Transverse colon (tissue), 4 donors: ENCODE results near the gene ORC2. TPM values are rescaled to one million over a fixed set of nuclear protein-coding genes. Genes with fewer than 3 reads are reported as not detected.

ENCODE experiments used
- DNase-seq: peaks from one replicate; pipeline ENCODE4 v3.0.0-alpha.2; 2019
- H3K27ac ChIP-seq, 4 donors: fragments of 200-600 bp; sonication (generic); 2 replicates each; pipeline ENCODE4 v1.5.1; 2016 to 2018; ENCODE audit warnings: inconsistent platforms in 4 of 4
- H3K27me3 ChIP-seq: fragments of 200-600 bp; sonication (generic); 2 replicates; pipeline ENCODE4 v1.5.1; 2017; ENCODE audit warnings: inconsistent platforms
- H3K36me3 ChIP-seq, 4 donors: fragments of 200-600 bp; sonication (generic); 2 replicates each; pipeline ENCODE4 v1.5.1; 2017 to 2019; ENCODE audit warnings: inconsistent platforms in 4 of 4
- H3K4me1 ChIP-seq, 4 donors: fragments of 200-600 bp; sonication (generic); 2 replicates each; pipeline ENCODE4 v1.5.1; 2017 to 2020; ENCODE audit warnings: inconsistent platforms in 4 of 4
- H3K4me3 ChIP-seq, 4 donors: fragments of 200-600 bp; sonication (generic); 1 replicate in 1 of 4; 2 replicates in 3 of 4; pipeline versions ENCODE4 v1.5.1 to v1.6.1; 2017 to 2019; ENCODE audit warnings: inconsistent platforms in 4 of 4
- H3K9me3 ChIP-seq, 2 donors: fragments of 200-600 bp; sonication (generic); 2 replicates each; pipeline ENCODE4 v1.5.1; 2017 to 2019; ENCODE audit warnings: inconsistent platforms in 2 of 2
- CTCF ChIP-seq, 5 experiments: fragments of 200-600 bp in 3 of 5; fragments of 450-650 bp in 2 of 5; sonication (generic) in 3 of 5; IDR thresholded peaks; 1 replicate in 2 of 5; 2 replicates in 3 of 5; pipeline ENCODE4 v1.5.1; 2016 to 2017; ENCODE audit warnings: antibody characterized with exemption in 5 of 5, inconsistent platforms in 3 of 5, mild to moderate bottlenecking in 2 of 5, moderate library complexity in 1 of 5
- EP300 ChIP-seq: sonication (generic); formaldehyde crosslinking; IDR thresholded peaks from one replicate; pipeline ENCODE4 v1.6.1; 2017; ENCODE audit warnings: antibody characterized with exemption, low read depth
- POLR2A ChIP-seq: fragments of 450-650 bp; IDR thresholded peaks from one replicate; pipeline ENCODE4 v1.6.1; 2016; ENCODE audit warnings: antibody characterized with exemption, mild to moderate bottlenecking, moderate library complexity
- POLR2AphosphoS5 ChIP-seq, 3 donors: sonication (generic); formaldehyde crosslinking; IDR thresholded peaks; one replicate each; pipeline ENCODE4 v1.6.1; 2016; ENCODE audit warnings: antibody characterized with exemption in 3 of 3
- WGBS, 2 donors: methylation state at CpG; one replicate each; pipeline ENCODE4 v1.1.5; 2018; ENCODE audit warnings: low coverage in 1 of 2; 5-methylcytosine and 5-hydroxymethylcytosine counted together
- in situ Hi-C, 4 donors: fragments of 200-750 bp; cut with MboI; loops; one replicate each; pipeline versions ENCODE4 v1.15.0 to v1.15.1; 2017; ENCODE audit warnings: low sequenced_read_pairs in 3 of 4, low pct_ligation_motif_present in 1 of 4, low pct_unique_long_range_greater_than_20kb in 1 of 4
- intact Hi-C: fragments of 100-400 bp; cut with DNase I; formaldehyde crosslinking; loops from one replicate; pipeline ENCODE4 v1.15.1; 2023; ENCODE audit warnings: low total_unique reads
- total RNA-seq, 4 donors: library from RNA; depleted of rRNA; stranded (reverse); fragments of >200 nt; gene quantifications; one replicate each; pipeline ENCODE4 v1.1.0, GENCODE V29; 2016

ORC2 gene
- total RNA-seq, 4 donors from 2014 or later: 15.1 to 30.5 (median 20.8) TPM

GRCh38 chr2:200961674-200962073 is 1.8 kb downstream of the ORC2 start:
- 42 to 44% methylated on average over 2 of the region's 2 CpGs for WGBS, 2 donors
- Histone ChIP-seq H3K27ac (no peak overlapping the region), H3K36me3 (peaks cover 0 to 13% (median 4%) of the 10 kb centered on the region in 4 donors), H3K4me3 (no peak overlapping the region), H3K9me3 (no peaks in the 10 kb centered on the region), H3K27me3 (no peaks in the 10 kb centered on the region), H3K4me1 (peaks cover 14 to 47% (median 26%) of the 10 kb centered on the region in 4 donors)
- DNase-seq: no peak
- intact Hi-C loops: no loop called here
- in situ Hi-C loops: loop anchor here in 2 of 4 donors (25.0 kb wide), 1 partner anchor 101 kb away; the partner anchor contains the start of genes HYCC2 (in 2 of the 2) and NDUFB3 (in 2 of the 2)
- no peak for TF ChIP-seq POLR2A
- no peak for TF ChIP-seq CTCF (IDR thresholded peaks at IDR 0.05)
- TF ChIP-seq EP300: no peak
- no peak for TF ChIP-seq POLR2AphosphoS5 (IDR thresholded peaks at IDR 0.05)

GRCh38 chr2:200950378-200950777 is 13.1 kb downstream of the ORC2 start:
- no peak overlapping the region for H3K4me3 ChIP-seq
- 93 to 94% methylated on average over 3 of the region's 3 CpGs for WGBS, 2 donors
- no peaks in the 10 kb centered on the region for H3K9me3 ChIP-seq
- no peaks in the 10 kb centered on the region for H3K27me3 ChIP-seq
- no peaks in the 10 kb centered on the region for H3K4me1 ChIP-seq
- intact Hi-C loops: no loop called here
- in situ Hi-C loops: loop anchor here in 2 of 4 donors (25.0 kb wide), 1 partner anchor 112 kb away; the partner anchor contains the start of genes HYCC2 (in 2 of the 2) and NDUFB3 (in 2 of the 2)
- no peak for TF ChIP-seq CTCF (IDR thresholded peaks at IDR 0.05)
- TF ChIP-seq EP300: no peak
- TF ChIP-seq POLR2AphosphoS5 (IDR thresholded peaks at IDR 0.05): no peak
- no peak for TF ChIP-seq POLR2A
- no peak overlapping the region for H3K27ac ChIP-seq
- peaks cover 0 to 72% (median 23%) of the 10 kb centered on the region in 4 donors for H3K36me3 ChIP-seq
- DNase-seq: no peak

GRCh38 chr2:200945395-200945729 is 18.1 kb downstream of the ORC2 start:
- intact Hi-C loops: no loop called here
- 92% methylated on average over 4 of the region's 4 CpGs; no CpG with 5 or more reads in 1 of the 2 donors for WGBS, 2 donors
- H3K4me1 ChIP-seq: no peaks in the 10 kb centered on the region
- no peak for TF ChIP-seq CTCF (IDR thresholded peaks at IDR 0.05)
- no peak for TF ChIP-seq EP300
- no peak for TF ChIP-seq POLR2A
- no peak for TF ChIP-seq POLR2AphosphoS5 (IDR thresholded peaks at IDR 0.05)
- peaks cover 0 to 69% (median 29%) of the 10 kb centered on the region in 4 donors for H3K36me3 ChIP-seq
- in situ Hi-C loops: no loop called here
- peak overlapping the region in 3 of 4 donors; percentile 2 to 24 (median 7) for H3K27ac ChIP-seq
- H3K4me3 ChIP-seq: no peak overlapping the region
- no peaks in the 10 kb centered on the region for H3K27me3 ChIP-seq
- DNase-seq: no peak
- H3K9me3 ChIP-seq: no peaks in the 10 kb centered on the region

- no peak for TF ChIP-seq CTCF (IDR thresholded peaks at IDR 0.05)
- no peak for TF ChIP-seq EP300
- TF ChIP-seq POLR2A: no peak
- no peak for TF ChIP-seq POLR2AphosphoS5 (IDR thresholded peaks at IDR 0.05)
- Histone ChIP-seq H3K36me3 (peaks cover 0 to 71% (median 29%) of the 10 kb centered on the region in 4 donors), H3K9me3 (no peaks in the 10 kb centered on the region), H3K4me3 (no peak overlapping the region), H3K27ac (peak overlapping the region in 3 of 4 donors; percentile 2 to 24 (median 7)), H3K4me1 (no peaks in the 10 kb centered on the region), H3K27me3 (no peaks in the 10 kb centered on the region)
- in situ Hi-C loops (no loop called here), intact Hi-C loops (no loop called here)
- WGBS, 2 donors: 62 to 83% methylated on average over 7 to 12 of the region's 12 CpGs
- peak; percentile 60 for DNase-seq
Observed at GRCh38 chr2:200944467-200945394, 18.7 kb downstream of the ORC2 start.
